Sigmoid colon (tissue), 7 donors: ENCODE data around the gene NDUFB4. TPM values are rescaled to one million over a fixed set of nuclear protein-coding genes. Genes with fewer than 3 reads are reported as not detected.

Source experiments
- DNase-seq: peaks from one replicate; pipeline ENCODE4 v3.0.0-alpha.2; 2019
- H3K27ac ChIP-seq, 4 donors: fragments of 200-600 bp; sonication (generic); one replicate each; pipeline ENCODE4 v1.5.1; 2016 to 2019; ENCODE audit warnings: mild to moderate bottlenecking in 1 of 4
- H3K27me3 ChIP-seq, 3 donors: fragments of 200-600 bp; sonication (generic); one replicate each; pipeline ENCODE4 v1.5.1; 2019; ENCODE audit warnings: mild to moderate bottlenecking in 1 of 3
- H3K36me3 ChIP-seq, 4 donors: fragments of 200-600 bp; sonication (generic); one replicate each; pipeline ENCODE4 v1.5.1; 2016 to 2019
- H3K4me1 ChIP-seq, 4 donors: fragments of 200-600 bp; sonication (generic); one replicate each; pipeline ENCODE4 v1.5.1; 2017 to 2019
- H3K4me3 ChIP-seq, 4 donors: fragments of 200-600 bp; sonication (generic); one replicate each; pipeline ENCODE4 v1.5.1; 2017 to 2019; ENCODE audit warnings: mild to moderate bottlenecking in 2 of 4, moderate library complexity in 1 of 4
- H3K9me3 ChIP-seq, 4 donors: fragments of 200-600 bp in 3 of 4; sonication (generic) in 3 of 4; one replicate each; pipeline versions ENCODE4 v1.5.1 to v1.6.1; 2013 to 2019
- EP300 ChIP-seq, 4 donors: sonication (generic); formaldehyde crosslinking; IDR thresholded peaks; one replicate each; pipeline ENCODE4 v1.6.1; 2017; ENCODE audit warnings: antibody characterized with exemption in 4 of 4
- POLR2A ChIP-seq, 2 donors: fragments of 450-650 bp; IDR thresholded peaks; one replicate each; pipeline ENCODE4 v1.6.1; 2016; ENCODE audit warnings: antibody characterized with exemption in 2 of 2, mild to moderate bottlenecking in 2 of 2, moderate library complexity in 2 of 2
- POLR2AphosphoS5 ChIP-seq, 4 donors: sonication (generic); formaldehyde crosslinking; IDR thresholded peaks; one replicate each; pipeline ENCODE4 v1.6.1; 2017; ENCODE audit warnings: antibody characterized with exemption in 4 of 4
- WGBS, 2 donors: extraction: QIAGEN DNeasy Blood & Tissue Kit; methylation state at CpG; one replicate each; pipeline ENCODE4 v1.1.7; 2013; 5-methylcytosine and 5-hydroxymethylcytosine counted together
- intact Hi-C: fragments of 100-400 bp; cut with DNase I; formaldehyde crosslinking; loops from one replicate; pipeline ENCODE4 v1.15.1; 2023
- polyA plus RNA-seq, 3 donors: library from polyadenylated mRNA; stranded (reverse); fragments of 200-250 nt; gene quantifications; one replicate each; pipeline ENCODE4 v1.2.3, GENCODE V29; 2013
- total RNA-seq, 4 donors: library from RNA; depleted of rRNA; stranded (reverse); fragments of >200 nt; gene quantifications; one replicate each; pipeline ENCODE4 v1.1.0, GENCODE V29; 2016
- TF ChIP-seq, protein P1 (sequence below), 4 experiments: fragments of 450-650 bp in 3 of 4; fragments of 200-600 bp in 1 of 4; IDR thresholded peaks; one replicate each; pipeline ENCODE4 v1.5.1; 2016 to 2019; ENCODE audit warnings: antibody characterized with exemption in 4 of 4, mild to moderate bottlenecking in 3 of 4, moderate library complexity in 2 of 4
- donor health status: healthy with polysubstance abuse.
- donor health status: Bipolar disorder and iron deficiency.
- donor health status: healthy.

NDUFB4 gene
- total and polyA plus RNA-seq, 7 donors: 72.3 to 335 (median 148) TPM

- Histone ChIP-seq H3K27ac (peak overlapping the region; percentile 7 to 92 (median 52)), H3K4me1 (peaks cover 0 to 45% (median 37%) of the 10 kb centered on the region in 4 donors), H3K9me3 (no peaks in the 10 kb centered on the region), H3K27me3 (no peaks in the 10 kb centered on the region), H3K4me3 (no peak overlapping the region), H3K36me3 (no peaks in the 10 kb centered on the region)
- no peak for DNase-seq
- 83% methylated on average over 12 of the region's 12 CpGs for WGBS, 2 donors
- intact Hi-C loops: loop anchor here (2.0 to 10.0 kb wide), 5 partner anchors 37 to 466 kb away; partner anchors contain the start of genes GSK3B, NDUFB4 and STXBP5L
- TF ChIP-seq, protein P1, sequence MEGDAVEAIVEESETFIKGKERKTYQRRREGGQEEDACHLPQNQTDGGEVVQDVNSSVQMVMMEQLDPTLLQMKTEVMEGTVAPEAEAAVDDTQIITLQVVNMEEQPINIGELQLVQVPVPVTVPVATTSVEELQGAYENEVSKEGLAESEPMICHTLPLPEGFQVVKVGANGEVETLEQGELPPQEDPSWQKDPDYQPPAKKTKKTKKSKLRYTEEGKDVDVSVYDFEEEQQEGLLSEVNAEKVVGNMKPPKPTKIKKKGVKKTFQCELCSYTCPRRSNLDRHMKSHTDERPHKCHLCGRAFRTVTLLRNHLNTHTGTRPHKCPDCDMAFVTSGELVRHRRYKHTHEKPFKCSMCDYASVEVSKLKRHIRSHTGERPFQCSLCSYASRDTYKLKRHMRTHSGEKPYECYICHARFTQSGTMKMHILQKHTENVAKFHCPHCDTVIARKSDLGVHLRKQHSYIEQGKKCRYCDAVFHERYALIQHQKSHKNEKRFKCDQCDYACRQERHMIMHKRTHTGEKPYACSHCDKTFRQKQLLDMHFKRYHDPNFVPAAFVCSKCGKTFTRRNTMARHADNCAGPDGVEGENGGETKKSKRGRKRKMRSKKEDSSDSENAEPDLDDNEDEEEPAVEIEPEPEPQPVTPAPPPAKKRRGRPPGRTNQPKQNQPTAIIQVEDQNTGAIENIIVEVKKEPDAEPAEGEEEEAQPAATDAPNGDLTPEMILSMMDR (IDR thresholded peaks at IDR 0.05): no peak
- no peak for TF ChIP-seq EP300 (IDR thresholded peaks at IDR 0.05)
- no peak for TF ChIP-seq POLR2AphosphoS5 (IDR thresholded peaks at IDR 0.05)
These were observed 35.6 kb upstream of the NDUFB4 start for GRCh38 chr3:120560304-120561250.

DNA sequence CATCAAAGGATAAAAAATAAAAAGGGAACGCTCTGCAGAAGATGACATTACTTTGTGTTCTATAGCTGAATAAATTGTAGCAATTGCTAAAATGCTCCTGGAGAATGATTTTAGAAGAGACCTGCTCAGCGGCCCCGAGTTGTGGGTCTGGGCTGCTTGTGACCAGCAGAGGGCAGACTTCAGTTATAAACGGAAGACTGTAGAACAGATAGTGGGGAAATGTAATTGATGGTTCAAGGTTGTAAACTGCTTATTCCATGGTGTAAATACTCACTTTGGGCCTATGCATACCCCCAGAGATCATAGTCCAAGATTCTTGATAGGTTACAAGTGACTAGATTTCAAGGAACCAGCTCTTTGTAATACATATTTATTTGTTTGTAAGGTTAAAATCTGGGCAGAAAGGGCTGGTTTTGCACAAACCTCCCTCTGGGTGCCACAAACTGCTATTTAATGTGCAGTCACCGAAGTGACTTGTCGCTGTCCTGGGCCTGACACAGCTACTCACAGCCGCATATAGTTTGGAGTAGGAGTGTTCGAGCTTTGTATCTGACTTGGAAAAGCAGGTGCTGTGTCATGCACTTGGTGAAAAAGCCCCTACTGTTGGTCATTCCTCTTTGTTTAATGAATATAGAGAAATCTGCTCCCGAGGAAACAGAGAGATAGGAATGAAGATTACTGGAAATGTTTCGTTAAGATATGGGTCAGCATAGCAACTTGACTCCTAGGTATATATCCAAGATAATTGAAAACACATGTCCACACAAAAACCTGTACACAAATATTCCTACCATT, 34.7 kb upstream of the NDUFB4 start:
- H3K36me3 ChIP-seq: no peaks in the 10 kb centered on the region
- intact Hi-C loops: loop anchor here (2.0 to 10.0 kb wide), 5 partner anchors 36 to 467 kb away; partner anchors contain the start of genes GSK3B, NDUFB4 and STXBP5L
- DNase-seq: peak; percentile 84
- no peak overlapping the region for H3K4me3 ChIP-seq
- H3K4me1 ChIP-seq: peaks cover 0 to 38% (median 32%) of the 10 kb centered on the region in 4 donors
- WGBS, 2 donors: 37 to 41% methylated on average over 10 of the region's 10 CpGs
- TF ChIP-seq POLR2A (IDR thresholded peaks at IDR 0.05) (no peak), POLR2AphosphoS5 (IDR thresholded peaks at IDR 0.05) (no peak)
- TF ChIP-seq, protein P1 (IDR thresholded peaks at IDR 0.05): peak; percentile 60 to 83 (median 70)
- peak overlapping the region in 2 of 4 donors; percentile 90 to 92 for H3K27ac ChIP-seq
- no peaks in the 10 kb centered on the region for H3K9me3 ChIP-seq
- no peaks in the 10 kb centered on the region for H3K27me3 ChIP-seq

DNA sequence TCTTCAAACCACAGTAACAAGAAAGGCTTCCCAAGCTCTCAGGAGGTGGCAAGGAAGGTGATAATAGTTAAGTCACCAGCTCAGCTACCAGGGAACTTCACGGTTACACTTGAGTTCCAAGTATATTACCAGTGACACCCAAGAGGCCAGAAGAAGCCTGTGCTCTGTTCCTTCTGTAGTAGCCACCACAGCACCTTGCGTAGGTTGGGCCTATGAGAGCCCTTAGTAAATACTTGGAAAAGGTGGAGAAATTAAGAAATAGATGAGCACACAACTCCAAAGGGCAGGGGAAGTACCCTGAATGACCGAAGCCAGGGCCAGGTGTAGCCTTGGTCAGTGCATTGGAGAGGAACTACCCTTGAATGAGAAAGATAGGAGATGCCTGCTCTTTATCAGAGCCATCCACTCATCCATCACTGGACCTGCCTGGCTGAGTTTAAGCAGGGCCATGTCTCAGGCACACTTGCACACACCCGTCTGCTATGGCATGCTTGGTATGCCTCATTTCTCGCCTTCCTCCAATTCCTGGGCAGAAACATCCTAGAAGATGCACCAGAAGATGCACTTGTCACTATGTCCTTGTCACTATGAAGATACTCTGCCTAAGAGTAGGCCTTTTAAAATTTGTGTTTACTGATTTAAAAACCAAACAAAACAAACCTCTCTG, 32.6 kb upstream of the NDUFB4 start:
- intact Hi-C loops: loop anchor here (5.0 to 10.0 kb wide), 3 partner anchors 34 to 469 kb away; partner anchors contain the start of genes GSK3B, NDUFB4 and STXBP5L

More for the DNA sequence above, 32.6 kb upstream of the NDUFB4 start:
- WGBS, 2 donors: 91 to 92% methylated on average over 5 of the region's 5 CpGs
- H3K4me1 ChIP-seq: peaks cover 0 to 49% (median 42%) of the 10 kb centered on the region in 4 donors
- TF ChIP-seq POLR2A (IDR thresholded peaks at IDR 0.05): no peak
- TF ChIP-seq, protein P1 (IDR thresholded peaks at IDR 0.05): no peak
- no peak for TF ChIP-seq POLR2AphosphoS5 (IDR thresholded peaks at IDR 0.05)
- H3K36me3 ChIP-seq: no peaks in the 10 kb centered on the region
- no peak for DNase-seq
- no peaks in the 10 kb centered on the region for H3K9me3 ChIP-seq
- H3K27ac ChIP-seq: no peak overlapping the region
- no peaks in the 10 kb centered on the region for H3K27me3 ChIP-seq
- H3K4me3 ChIP-seq: no peak overlapping the region
